Measurements from ENCODE around the gene MFGE8.

Gene MFGE8

GRCh38 chr15:88866295-88866881 is 46.8 kb downstream of the MFGE8 start:
- no peak for DNase-seq

DNA sequence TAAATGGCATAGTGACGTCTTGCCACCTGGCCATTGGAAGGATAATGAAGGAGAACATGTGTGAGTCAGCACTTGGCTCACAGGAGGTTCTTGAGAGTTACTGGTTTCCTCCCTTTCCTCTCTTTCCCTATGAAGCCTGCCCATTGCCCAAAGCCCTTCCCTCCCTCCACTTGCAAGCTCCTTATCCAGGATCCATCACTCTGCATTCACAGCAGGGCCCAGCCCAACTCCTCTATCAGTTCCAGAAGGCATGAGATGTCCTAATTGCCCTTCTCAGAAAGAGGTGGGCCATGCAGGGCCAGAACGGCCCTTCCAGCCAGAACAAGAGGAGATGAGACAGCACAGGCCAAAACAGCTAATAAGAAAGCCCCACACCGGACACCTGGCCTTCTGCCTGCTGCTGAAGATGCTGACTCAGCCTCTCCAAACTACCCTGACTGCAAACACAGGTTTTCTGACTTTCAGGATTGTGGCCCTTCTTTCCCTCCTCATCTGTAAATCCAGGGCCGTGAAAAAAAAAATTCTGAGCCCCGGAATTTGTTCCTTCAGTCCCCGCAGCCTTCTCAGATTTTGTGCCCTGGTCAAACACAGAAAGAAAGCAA is 47.6 kb downstream of the MFGE8 start:
- no peak for DNase-seq

DNA sequence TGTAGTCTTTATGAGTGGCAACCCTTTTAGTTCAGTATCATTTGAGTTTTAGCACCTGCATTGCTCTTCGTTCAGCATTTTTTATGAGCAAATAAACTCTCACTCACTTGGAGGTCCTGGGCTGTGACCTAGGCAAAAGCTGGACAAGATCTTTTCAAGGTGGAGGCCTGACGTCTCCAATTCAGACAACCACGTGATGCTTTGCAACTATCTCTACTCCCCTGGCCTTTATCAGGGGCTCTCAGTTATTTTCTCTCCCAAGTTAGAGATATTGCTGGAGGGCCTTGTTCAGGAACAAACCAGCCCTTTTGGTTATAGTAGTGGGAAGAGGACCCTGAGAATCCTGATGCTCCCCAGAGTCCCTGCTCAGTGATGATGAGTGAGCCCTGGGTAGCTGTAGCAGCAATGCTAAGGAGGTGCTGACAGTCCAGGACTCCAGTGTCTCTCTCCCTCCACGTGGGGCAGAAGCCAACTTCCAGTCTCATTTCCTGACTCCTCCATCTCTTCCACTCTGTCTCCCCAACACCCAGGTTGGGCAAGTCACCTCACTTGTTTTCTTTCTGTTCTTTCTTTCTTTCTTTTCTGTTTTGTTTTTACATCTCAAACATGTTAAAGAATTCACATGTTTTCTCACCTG is 48.2 kb downstream of the MFGE8 start:
- no peak for DNase-seq

- DNase-seq = no peak
Measured at GRCh38 chr15:88863412-88863811, 49.8 kb downstream of the MFGE8 start.

DNA sequence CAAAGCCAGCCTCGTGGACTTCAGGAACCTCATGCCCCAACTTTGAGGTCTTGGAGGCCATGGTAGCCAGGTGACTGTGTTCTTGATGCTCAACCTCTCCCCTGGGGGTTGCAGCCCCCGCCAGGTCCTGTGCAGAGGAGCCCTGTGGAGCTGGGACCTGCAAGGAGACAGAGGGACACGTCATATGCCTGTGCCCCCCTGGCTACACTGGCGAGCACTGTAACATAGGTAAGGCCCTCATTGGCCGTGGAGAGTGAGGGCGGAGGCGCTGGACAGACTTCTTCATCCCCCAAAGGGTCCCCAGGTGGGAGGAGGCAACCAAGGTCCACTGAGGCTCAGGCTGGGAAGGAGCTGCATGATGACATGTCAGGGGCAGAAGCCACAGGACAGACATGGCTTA is 53.0 kb downstream of the MFGE8 start:
- no peak for DNase-seq

- DNase-seq = no peak
Measured at GRCh38 chr15:88859550-88859949, 53.6 kb downstream of the MFGE8 start.

- no peak for DNase-seq
Measured at GRCh38 chr15:88858934-88859333, 54.2 kb downstream of the MFGE8 start.

DNA sequence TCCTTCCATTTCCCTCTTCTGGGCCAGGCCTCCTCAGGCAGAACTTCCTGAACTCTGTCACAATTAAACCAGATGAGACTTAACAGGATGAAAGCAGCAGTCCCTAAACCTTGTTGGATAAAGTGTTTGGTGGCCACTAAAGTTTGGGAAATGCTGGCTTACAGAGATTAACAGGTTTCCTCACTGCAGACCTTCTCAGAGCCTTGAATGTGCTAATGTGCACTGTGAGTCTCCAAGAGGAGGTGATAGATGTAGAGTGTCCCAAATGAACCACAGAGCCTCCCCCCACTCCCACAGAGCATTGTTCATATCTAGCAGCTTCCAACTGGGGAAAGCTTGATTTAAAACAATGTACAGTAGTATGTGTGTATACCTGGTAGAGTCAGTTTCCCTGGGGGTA is 60.7 kb downstream of the MFGE8 start:
- no peak for DNase-seq

DNA sequence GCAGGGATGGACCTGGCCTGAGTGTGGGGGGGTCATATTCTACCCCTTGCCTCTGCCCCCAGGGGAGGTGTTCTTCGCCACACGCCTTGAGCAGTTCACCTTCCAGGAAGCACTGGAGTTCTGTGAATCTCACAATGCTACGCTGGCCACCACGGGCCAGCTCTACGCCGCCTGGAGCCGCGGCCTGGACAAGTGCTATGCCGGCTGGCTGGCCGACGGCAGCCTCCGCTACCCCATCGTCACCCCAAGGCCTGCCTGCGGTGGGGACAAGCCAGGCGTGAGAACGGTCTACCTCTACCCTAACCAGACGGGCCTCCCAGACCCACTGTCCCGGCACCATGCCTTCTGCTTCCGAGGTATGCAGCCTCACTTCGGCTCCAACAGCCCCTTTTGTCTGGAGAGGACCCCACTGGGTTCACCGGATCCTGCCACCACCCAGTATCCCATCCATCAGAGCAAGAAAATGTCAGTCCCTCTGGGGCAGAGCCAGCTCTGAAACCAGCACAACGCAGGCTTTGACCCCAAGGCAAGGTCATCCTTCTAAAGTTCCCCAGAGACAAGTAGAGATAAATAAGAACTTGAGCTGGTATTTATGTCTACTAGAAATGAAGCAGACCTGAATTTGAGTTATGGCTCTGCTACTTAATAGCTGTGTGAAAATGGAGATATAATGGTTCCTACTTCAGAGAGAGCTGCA is 63.7 kb downstream of the MFGE8 start:
- DNase-seq = no peak
